GM18511 (cell line): Measurements from ENCODE around the gene SPACA7.
"Not testable (repeated sequence)": the region's sequence is repeated elsewhere in the genome, so short reads cannot be mapped to it uniquely, and the experiment has no call there.

ENCODE experiments used
- ATAC-seq: cut with Tn5 transposase; IDR thresholded peaks from one replicate; pipeline ENCODE4 v1.9.1; 2021; ENCODE audit warnings: mild to moderate bottlenecking, moderate library complexity; ENCODE audit not compliant: unreplicated experiment

SPACA7 gene

DNA sequence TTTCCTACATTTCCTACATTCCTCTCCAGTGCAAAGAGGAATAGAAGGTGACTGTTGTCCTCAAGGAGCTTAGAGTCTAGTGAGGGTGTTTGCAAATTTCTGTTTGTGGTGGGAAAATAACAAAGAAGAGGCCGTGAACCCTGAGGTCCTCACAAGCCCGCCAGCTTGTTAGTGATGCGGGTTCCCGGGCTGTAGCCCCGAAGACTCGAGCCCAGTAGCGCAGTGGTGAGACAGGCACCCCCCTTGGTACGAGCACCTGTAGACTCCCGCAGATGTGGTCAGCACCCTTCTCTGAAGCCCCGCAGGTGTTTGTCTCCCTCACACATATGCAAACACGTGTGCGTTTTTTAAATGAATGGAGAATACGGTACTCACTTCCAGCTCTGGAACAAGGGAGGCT is 26.5 kb upstream of the SPACA7 start:
- no peak for ATAC-seq

- no peak for ATAC-seq
Measured at GRCh38 chr13:112350300-112350699, 25.9 kb upstream of the SPACA7 start.

DNA sequence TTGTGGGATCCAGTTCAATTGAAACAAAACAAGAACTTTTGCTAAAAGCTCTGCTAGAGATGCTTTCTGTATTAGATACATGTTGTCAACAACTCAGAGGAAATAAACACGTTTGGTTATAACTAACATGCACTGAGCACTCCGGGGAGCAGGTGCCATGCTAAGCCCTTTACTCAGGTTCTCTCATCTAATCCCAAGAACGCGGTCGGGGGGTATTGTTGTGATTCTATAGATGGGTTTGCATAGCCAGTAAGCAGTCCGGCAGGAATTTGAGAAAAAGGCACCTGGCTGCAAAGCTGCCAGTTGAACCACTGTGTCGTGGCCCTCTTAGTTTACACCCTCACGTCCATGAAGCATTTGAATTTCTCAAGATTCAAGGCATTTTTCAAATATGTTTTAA is 24.3 kb upstream of the SPACA7 start:
- no peak for ATAC-seq

DNA sequence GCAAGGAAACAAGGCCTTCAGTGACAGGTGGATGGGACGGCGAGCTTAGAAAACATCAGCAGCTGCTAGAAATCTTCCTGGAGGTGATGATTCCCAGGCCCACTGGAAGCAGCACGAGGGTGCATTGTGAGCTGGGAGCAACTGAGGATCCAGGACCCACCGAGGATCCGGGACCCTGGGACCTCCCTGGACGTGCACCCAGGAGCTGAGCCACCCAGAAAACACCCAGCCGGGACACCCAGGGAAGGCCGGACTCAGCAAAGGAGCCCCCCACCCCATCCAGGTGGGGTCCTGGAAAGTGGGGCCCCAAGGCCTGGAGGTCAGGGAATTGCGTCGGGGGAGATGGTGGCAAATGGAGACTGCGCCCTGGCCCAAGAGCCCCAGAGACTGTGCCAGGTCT is 22.3 kb upstream of the SPACA7 start:
- no peak for ATAC-seq

DNA sequence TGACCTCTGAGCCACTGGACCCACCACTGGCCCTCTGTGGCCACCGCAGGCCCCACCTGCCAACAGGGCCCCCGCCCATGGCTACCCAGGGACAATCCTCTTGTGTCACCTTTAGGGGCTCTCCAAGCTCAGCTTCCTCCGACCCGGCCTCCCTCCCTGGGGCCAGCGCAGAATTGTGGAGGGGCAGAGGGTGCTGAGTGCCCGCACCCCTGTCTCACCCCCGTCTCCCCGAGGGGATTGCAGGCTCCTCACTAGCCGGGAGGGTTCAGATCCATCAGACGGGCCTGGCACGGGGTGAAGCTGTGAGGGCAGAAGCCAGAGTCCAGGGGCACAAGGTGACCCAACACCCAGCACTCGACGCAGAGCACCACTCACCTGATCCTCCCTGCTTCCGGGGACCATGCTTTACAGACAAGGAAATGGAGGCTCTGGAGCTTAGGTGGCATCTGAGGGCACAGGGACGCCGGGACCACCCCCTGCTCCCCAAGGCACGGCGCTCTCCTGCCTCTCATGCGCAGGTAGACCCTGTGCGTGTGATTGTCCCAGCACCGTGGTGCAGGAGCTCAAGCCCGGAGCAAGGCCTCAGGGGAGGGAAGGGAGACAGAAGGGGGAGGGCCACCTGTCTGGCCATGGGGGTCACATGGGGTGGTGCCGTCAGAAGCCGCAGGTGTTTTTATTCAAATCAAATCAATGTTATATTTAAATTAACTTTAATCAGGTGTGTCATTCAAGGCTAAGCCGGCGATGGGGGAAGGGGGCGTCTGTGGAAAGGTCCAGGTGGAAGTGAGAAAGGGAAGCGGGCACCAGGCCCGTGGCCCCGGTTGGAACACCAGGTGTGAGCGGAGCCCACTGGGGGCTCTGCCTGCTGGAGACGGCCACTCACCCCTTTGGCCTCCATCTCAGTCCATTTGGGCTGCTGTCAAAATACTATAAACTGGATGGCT is 21.6 kb upstream of the SPACA7 start:
- no peak for ATAC-seq

DNA sequence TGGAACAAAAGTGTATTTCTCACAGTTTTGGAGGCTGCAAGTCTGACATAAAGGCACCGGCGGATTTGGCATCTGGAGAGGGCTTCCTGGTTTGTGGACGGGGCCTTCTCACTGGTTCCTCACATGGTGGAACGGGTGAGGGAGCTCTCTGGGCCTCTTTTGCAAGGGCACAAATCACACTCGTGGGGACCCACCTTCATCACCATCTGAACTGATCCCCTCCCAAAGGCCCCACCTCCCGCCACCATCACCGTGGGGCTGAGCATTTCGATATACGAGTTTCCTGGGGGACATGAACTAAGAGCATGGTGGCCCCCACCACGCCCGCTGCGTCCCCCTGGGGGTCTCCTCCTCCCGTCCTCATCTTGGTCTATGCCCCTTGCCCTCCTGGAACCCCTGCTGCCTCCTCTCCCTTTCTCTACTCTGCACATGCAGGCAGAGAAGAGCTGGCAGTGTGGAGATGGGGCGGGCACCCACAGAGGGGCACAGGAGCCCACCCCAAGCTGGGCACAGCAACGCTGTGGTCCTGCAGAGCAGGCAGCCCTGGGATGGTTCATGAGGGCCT is 20.8 kb upstream of the SPACA7 start:
- no peak for ATAC-seq

- ATAC-seq, result no peak
Measured at GRCh38 chr13:112356190-112356589, 20.0 kb upstream of the SPACA7 start.

- no peak for ATAC-seq
Measured at GRCh38 chr13:112358156-112358555, 18.0 kb upstream of the SPACA7 start.

DNA sequence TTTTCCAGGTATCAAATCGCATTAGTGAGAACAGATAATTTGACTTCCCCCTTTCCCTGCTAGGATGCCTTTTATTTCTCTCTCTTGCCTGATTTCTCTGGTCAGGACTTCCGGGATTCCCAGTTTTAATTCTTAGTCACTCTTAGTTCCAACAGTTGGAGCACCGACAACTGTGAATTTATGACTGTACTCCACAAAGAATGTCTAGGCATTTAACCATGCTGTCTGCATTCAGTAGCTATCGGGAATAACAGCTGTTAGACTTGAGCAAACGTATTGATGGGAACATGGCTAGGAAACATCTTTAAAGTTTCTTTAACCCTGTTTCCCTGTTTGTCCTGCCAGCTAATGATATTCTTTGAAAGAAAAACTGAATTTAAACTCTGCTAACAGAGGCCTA is 14.1 kb upstream of the SPACA7 start:
- no peak for ATAC-seq

DNA sequence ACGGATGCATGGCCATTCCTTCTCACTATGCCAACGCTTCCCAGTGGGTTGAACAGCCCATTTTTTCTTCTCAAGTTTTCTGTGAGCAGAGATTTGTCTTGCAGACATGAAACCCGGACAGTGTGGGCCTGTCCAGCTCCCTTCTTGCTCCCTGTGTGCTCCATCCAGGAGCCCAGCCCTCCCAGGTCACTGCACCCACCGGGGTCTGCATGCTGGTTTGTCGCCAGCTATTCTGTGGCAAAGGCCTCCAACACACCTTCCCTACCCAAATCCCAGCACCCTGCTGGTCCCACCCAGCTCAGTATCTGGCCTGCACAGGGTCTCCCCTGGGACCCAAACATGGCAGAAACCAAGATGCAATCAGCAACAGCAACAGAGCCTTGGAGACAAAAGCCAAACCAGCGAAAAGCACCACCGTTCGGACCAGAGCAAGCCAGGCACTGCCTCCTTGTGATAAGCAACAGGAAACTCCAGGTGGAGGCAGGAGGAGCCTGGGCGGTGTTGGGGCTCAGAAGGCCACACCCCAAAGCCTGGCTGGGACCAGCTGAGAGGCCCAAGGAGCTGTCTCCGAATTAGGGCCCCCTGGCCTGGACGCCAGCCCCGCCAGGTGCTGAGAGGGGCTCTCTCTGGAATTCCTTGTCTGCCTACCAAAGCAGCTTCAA is 12.2 kb upstream of the SPACA7 start:
- ATAC-seq, result no peak

DNA sequence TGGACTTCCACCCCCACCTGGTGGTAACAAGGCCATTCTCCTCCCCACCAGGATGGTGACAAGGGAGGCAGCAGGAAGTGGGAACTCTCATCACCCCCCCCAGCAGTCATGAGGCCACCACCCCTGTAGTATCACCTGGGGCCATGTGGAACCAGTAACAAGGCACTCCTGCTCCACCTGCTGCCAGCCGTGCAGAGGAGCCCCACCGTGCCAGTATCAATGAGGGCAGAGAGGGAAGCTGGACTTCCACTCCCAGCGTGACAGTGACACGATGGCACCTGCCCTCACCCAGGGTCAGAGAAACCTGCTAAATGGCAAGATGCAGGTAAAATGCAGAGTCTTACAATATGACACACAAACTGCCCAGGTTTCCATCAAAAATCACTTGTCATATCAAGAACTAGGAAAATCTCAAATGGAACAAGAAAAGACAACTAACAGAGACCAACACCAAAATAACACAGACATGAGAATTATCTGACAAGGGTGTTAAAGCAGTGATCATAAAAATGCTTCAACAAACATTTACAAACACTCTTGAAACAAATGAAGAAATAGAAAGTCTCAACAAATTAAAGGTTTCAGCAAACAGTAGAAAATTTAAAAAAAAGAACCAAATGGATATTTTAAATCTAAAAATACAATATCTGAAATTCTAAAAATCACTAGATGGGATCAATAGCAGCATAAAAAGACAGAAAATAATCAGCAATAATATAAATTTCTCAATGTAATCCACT is 9.1 kb upstream of the SPACA7 start:
- ATAC-seq, result no peak

DNA sequence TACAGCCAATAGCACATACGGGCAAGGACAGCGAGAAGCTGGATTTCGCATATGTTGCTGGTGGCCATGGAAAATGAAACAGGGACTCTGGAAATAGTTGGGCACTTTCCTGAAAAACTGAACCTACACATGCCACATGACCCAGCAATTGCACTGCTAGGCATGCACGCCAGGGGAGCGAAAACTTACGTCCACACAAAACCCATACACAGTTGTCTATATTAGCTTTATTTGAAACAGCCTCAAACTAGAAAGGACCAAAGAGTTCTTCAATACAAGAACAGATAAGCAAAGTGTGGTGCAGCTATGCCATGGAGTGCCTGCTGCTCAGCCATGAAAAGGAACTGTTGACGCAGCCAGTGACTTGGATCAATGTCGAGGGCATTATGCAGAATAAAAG is 7.3 kb upstream of the SPACA7 start:
- no peak for ATAC-seq

DNA sequence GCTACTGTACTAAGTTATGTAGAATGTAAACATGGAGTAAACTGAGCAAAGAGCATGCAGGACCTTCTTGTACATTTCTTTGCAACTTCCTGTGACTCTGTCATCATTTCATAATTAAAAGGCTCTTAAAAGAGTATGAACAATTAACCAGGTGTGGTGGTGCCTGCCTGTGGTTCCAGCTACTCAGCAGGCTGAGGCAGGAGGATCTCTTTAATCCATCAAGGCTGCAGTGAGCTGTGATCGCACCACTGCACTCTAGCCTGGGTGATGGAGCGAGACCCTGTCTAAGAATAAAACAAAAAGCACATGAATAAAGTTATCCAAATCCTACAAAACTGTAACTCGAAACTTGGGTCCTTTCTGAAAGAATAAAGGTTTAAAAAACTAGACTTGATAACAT is 5.8 kb upstream of the SPACA7 start:
- ATAC-seq, result no peak

- ATAC-seq, result no peak
Measured at GRCh38 chr13:112374271-112374670, 1.9 kb upstream of the SPACA7 start.

DNA sequence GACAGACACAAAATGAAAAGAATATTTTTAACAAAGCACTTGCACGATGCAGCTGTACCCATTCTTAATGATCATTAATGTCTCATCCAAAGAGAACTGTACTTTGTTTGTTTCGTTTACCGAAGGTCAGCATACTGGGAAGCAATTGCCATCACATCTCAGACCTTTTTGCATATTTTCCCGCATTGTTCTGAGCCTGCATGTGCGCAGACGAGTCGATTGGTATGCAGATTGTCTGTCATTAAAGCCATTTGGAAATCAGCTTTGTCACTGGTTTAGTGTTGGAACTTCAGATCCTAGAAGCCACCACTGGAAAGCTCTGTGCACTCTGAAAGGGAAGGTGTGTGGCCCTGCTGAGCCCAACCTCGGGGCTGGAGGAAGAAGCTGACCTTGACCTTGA is 15.6 kb downstream of the SPACA7 start:
- ATAC-seq, result no peak

DNA sequence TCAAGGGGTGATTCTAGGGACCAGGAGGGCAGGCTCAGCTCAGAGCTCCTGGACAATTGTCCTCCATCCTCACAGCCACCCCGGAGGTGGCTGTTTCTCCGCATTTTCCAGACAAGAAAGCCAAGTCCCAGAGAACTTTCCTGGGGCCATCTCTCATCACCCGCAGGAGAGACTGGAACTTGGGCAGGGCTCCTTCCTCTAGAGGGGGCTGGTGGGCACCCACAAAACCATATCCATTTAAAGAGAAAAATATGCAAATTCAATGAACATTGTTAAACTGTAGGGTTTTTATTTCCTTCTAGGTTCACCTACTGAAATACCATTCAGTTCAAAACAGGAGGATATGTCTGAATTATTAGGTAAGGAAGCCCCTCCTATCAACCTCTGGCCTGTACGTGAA is 16.6 kb downstream of the SPACA7 start:
- ATAC-seq, result no peak

- not testable (repeated sequence) for ATAC-seq
Measured at GRCh38 chr13:112395022-112395421, 18.9 kb downstream of the SPACA7 start.

DNA sequence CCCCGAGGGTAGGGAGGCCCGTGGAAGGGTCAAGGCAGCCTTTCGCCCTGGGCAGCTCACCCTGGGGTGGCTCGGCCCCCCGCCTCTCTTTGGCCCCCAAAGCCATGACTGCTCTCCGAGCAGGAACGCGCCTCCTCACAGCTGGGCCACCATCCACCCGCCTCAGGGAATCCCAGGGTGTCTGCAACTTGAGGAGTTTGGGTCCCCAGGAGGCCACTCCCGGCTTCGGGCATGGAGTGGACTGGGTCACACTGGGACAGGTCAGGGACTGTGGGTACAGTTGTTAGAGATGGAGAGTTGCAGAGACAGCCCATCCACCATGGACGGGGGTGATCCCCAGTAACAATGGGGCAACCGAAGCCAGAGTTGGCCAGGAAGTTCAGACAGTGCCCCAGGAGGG is 19.8 kb downstream of the SPACA7 start:
- not testable (repeated sequence) for ATAC-seq

DNA sequence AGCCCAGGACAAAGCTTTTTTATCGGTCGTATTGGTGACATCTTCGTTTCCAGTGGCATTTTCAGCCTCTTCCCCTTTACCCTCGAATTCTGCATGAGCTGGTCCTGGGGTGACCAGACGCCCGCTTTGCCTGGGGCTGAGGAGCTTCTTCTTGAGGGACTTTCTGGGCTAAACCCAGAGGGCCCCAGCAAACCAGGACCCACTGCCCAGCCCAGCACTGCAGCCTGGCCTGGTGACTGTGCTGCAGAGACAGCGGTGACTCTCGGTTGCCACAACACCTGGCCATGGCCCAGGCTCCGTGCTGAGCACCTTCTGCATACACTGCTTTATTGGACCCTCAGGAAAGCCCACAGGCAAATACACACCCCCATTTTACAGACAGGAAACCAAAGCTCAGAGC is 21.0 kb downstream of the SPACA7 start:
- no peak for ATAC-seq

- ATAC-seq, result not testable (repeated sequence)
Measured at GRCh38 chr13:112398347-112398746, 22.2 kb downstream of the SPACA7 start.

DNA sequence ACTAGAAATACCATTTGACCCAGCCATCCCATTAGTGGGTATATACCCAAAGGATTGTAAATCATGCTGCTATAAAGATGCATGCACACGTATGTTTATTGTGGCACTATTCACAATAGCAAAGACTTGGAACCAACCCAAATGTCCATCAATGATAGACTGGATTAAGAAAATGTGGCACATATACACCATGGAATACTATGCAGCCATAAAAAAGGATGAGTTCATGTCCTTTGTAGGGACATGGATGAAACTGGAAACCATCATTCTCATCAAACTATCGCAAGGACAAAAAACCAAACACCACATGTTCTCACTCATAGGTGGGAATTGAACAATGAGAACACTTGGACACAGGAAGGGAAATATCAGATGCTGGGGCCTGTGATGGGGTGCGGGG is 33.7 kb downstream of the SPACA7 start:
- not testable (repeated sequence) for ATAC-seq
